ENCODE measurements around the gene CA7. TPM values are rescaled to one million over a fixed set of nuclear protein-coding genes. Genes with fewer than 3 reads are reported as not detected.

The CA7 gene
- total and polyA plus RNA-seq, 2 donors (not counting 3 experiments of a cell fraction or from before 2014, with no cell fraction given) = not detected

DNA sequence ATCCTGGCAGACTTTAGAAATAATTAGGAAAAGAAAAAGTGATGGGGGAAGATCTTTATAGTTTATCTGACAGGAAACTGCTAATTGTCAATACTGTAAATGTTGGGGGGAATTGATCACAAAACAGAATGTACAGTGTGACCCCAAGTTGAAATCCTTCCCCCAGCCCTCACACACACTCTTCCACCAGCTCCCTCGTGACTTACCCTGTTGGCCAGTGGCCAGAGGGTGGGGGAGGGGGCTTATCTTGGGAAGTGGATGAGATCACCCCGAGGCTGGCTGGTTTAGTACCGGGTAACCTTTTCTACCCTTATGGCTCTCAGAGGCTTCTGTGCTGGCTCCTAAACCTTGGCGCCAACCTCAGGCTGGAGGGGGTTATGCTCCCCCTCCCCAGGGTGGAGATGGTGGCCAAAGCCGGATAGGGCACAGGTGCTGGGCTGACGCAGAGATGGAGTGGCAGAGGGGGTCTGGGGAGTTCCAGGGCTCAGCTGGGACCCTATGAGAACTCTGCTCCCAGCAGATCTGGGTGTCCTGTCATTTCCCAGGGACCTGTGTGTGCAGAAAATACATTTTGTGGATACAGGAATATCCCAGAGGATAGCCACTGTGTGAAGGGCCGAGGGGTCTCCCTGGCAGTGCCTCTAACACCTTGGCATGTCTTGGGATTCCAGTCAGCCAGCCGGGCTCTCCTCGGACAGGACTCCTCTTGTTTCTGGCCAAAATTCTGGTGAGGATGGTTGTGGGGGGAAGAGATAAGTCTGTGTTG, 55.9 kb downstream of the CA7 start:
- H3K9me3 ChIP-seq (replicated peaks; ENCODE audit: control insufficient read depth, insufficient read depth, low read length) = no peaks in the 10 kb centered on the region
- peaks cover 8% of the 10 kb centered on the region for H3K4me1 ChIP-seq (ENCODE audit: control insufficient read depth, extremely low read depth, insufficient read depth, low read length)
- no peaks in the 10 kb centered on the region for H3K36me3 ChIP-seq (ENCODE audit: control insufficient read depth in 2 of 2, extremely low read depth in 1 of 2, insufficient read depth in 2 of 2, low read length in 2 of 2)
- no peaks in the 10 kb centered on the region for H4K20me1 ChIP-seq (replicated peaks; ENCODE audit: control insufficient read depth, extremely low read depth, insufficient read depth, low read length)
- ChIA-PET POLR2A (no interaction called here), CTCF (interaction anchor here (1.4 kb wide), 2 partner anchors 10 to 255 kb away, joined by 4 to 7 read pairs; no protein-coding TSS in a partner anchor)
- no peak overlapping the region for H2AFZ ChIP-seq (ENCODE audit: low read depth, low read length)
- no TSS peak for BruUV-seq (replicated peaks)
- peak overlapping the region; percentile 18 for H3K9ac ChIP-seq (replicated peaks; ENCODE audit: extremely low read depth, insufficient read depth, low read length)
- no peaks in the 10 kb centered on the region for H3K27me3 ChIP-seq (ENCODE audit: control insufficient read depth in 2 of 2, insufficient read depth in 2 of 2, low read length in 2 of 2)
- DNase-seq (ENCODE audit: low read depth, low spot score) (peak; percentile 74), FAIRE-seq (peak; percentile 78)
- H3K4me3 ChIP-seq (replicated peaks in 1 of 3; ENCODE audit: insufficient read depth in 1 of 3, low read depth in 1 of 3, low read length in 3 of 3) = no peak overlapping the region
- no peak overlapping the region for H3K27ac ChIP-seq (ENCODE audit: insufficient read depth, low read depth, low read length)
- H3K79me2 ChIP-seq (ENCODE audit: control insufficient read depth, insufficient read depth, low read length) = no peaks in the 10 kb centered on the region
- TF ChIP-seq POLR2A (IDR thresholded peaks at IDR 0.05; ENCODE audit: low read depth, low read length) (no peak), GATA2 (IDR thresholded peaks at IDR 0.05; ENCODE audit: insufficient read depth, insufficient read length, low read depth, low read length) (peak; percentile 52), POLR2AphosphoS5 (IDR thresholded peaks at IDR 0.05; ENCODE audit: insufficient read depth, low read depth, low read length) (peak; percentile 26), MYC (IDR thresholded peaks at IDR 0.05; ENCODE audit: low read depth, low read length) (no peak), JUN (IDR thresholded peaks at IDR 0.05; ENCODE audit: borderline replicate concordance, insufficient read depth, insufficient read length, low read depth) (no peak), EZH2 (IDR thresholded peaks at IDR 0.05; ENCODE audit: borderline replicate concordance, low read depth, low read length, severe bottlenecking) (no peak), FOS (IDR thresholded peaks at IDR 0.05; ENCODE audit: borderline replicate concordance, insufficient read depth, low read length) (no peak)
- TF ChIP-seq, protein P1, sequence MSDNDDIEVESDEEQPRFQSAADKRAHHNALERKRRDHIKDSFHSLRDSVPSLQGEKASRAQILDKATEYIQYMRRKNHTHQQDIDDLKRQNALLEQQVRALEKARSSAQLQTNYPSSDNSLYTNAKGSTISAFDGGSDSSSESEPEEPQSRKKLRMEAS (IDR thresholded peaks at IDR 0.05; ENCODE audit: insufficient read depth, insufficient read length) = no peak
- TF ChIP-seq, protein P2, sequence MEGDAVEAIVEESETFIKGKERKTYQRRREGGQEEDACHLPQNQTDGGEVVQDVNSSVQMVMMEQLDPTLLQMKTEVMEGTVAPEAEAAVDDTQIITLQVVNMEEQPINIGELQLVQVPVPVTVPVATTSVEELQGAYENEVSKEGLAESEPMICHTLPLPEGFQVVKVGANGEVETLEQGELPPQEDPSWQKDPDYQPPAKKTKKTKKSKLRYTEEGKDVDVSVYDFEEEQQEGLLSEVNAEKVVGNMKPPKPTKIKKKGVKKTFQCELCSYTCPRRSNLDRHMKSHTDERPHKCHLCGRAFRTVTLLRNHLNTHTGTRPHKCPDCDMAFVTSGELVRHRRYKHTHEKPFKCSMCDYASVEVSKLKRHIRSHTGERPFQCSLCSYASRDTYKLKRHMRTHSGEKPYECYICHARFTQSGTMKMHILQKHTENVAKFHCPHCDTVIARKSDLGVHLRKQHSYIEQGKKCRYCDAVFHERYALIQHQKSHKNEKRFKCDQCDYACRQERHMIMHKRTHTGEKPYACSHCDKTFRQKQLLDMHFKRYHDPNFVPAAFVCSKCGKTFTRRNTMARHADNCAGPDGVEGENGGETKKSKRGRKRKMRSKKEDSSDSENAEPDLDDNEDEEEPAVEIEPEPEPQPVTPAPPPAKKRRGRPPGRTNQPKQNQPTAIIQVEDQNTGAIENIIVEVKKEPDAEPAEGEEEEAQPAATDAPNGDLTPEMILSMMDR (IDR thresholded peaks at IDR 0.05; ENCODE audit: extremely low read depth in 1 of 2, insufficient read depth in 1 of 2, low read depth in 1 of 2, low read length in 2 of 2) = no peak
- no peak overlapping the region for H3K4me2 ChIP-seq (ENCODE audit: insufficient read depth, low read length)
- no peaks in the 10 kb centered on the region for H3K9me1 ChIP-seq (replicated peaks; ENCODE audit: control insufficient read depth, extremely low read depth, insufficient read depth, low read length)
- intact Hi-C loops (cut with micrococcal nuclease) (loop anchor here (10.0 kb wide), 1 partner anchor 1955 kb away; no protein-coding TSS in a partner anchor), dilution Hi-C loops (cut with MboI; ENCODE audit: extremely low pct_ligation_motif_present, low sequenced_read_pairs) (no loop called here)
